Keratinocyte (primary cell): ENCODE results near the gene XRCC1. TPM values are rescaled to one million over a fixed set of nuclear protein-coding genes. Genes with fewer than 3 reads are reported as not detected.

Experiments
- DNase-seq: peaks from one replicate; pipeline ENCODE4 v3.0.0-alpha.2; 2011; ENCODE audit warnings: low read depth, missing footprints, low spot score
- FAIRE-seq: peaks from 2 replicates; lab custom pipeline; 2011; peaks lifted over from hg19 to GRCh38; lab: Jason Lieb, UNC
- H2AFZ ChIP-seq: 2 replicates; pipeline ENCODE4 v1.6.0; 2012; ENCODE audit warnings: low read length, control low read depth, inconsistent platforms; ENCODE audit not compliant: control insufficient read depth
- H3K27ac ChIP-seq: 2 replicates; pipeline ENCODE4 v1.5.1; 2011; ENCODE audit warnings: low read length; ENCODE audit not compliant: control insufficient read depth, insufficient read depth
- H3K27me3 ChIP-seq: 3 replicates; pipeline ENCODE4 v1.6.0; 2011; ENCODE audit warnings: low read length; ENCODE audit not compliant: control insufficient read depth, insufficient read depth; ENCODE audit errors: extremely low read depth
- H3K36me3 ChIP-seq, 2 experiments: 2 replicates in 1 of 2; 3 replicates in 1 of 2; pipeline ENCODE4 v1.5.1; 2011; ENCODE audit warnings: low read length in 2 of 2, mild to moderate bottlenecking in 1 of 2; ENCODE audit not compliant: control insufficient read depth in 2 of 2, insufficient read depth in 2 of 2; ENCODE audit errors: extremely low read depth in 1 of 2
- H3K4me1 ChIP-seq: 3 replicates; pipeline ENCODE4 v1.5.1; 2011; ENCODE audit warnings: low read length; ENCODE audit not compliant: control insufficient read depth, insufficient read depth; ENCODE audit errors: extremely low read depth
- H3K4me2 ChIP-seq: 3 replicates; pipeline ENCODE4 v1.6.0; 2011; ENCODE audit warnings: low read depth, low read length; ENCODE audit not compliant: control insufficient read depth, insufficient read depth; ENCODE audit errors: extremely low read depth
- H3K4me3 ChIP-seq, 3 experiments: fragments of 200-600 bp in 1 of 3; sonication (generic) in 1 of 3; 2 replicates in 2 of 3; 3 replicates in 1 of 3; pipeline ENCODE4 v1.5.1; 2011 to 2016; ENCODE audit warnings: low read length in 3 of 3, mild to moderate bottlenecking in 3 of 3, control low read depth in 2 of 3, inconsistent platforms in 1 of 3, low read depth in 1 of 3, mixed read lengths in 1 of 3, mixed run types in 1 of 3, moderate library complexity in 1 of 3; ENCODE audit not compliant: control insufficient read depth in 2 of 3, insufficient read depth in 2 of 3; ENCODE audit errors: extremely low read depth in 1 of 3
- H3K79me2 ChIP-seq: 2 replicates; pipeline ENCODE4 v1.6.0; 2012; ENCODE audit warnings: low read length; ENCODE audit not compliant: control insufficient read depth, insufficient read depth
- H3K9ac ChIP-seq: 3 replicates; pipeline ENCODE4 v1.6.0; 2011; ENCODE audit warnings: low read length; ENCODE audit not compliant: control insufficient read depth, insufficient read depth; ENCODE audit errors: extremely low read depth
- H3K9me1 ChIP-seq: 3 replicates; pipeline ENCODE4 v1.6.0; 2011; ENCODE audit warnings: low read length; ENCODE audit not compliant: control insufficient read depth, insufficient read depth; ENCODE audit errors: extremely low read depth
- H3K9me3 ChIP-seq: 2 replicates; pipeline ENCODE4 v1.5.1; 2012; ENCODE audit warnings: low read depth, low read length; ENCODE audit not compliant: control insufficient read depth
- H4K20me1 ChIP-seq: 3 replicates; pipeline ENCODE4 v1.6.0; 2011; ENCODE audit warnings: low read length; ENCODE audit not compliant: control insufficient read depth, insufficient read depth; ENCODE audit errors: extremely low read depth
- EZH2 ChIP-seq: IDR thresholded peaks from one replicate; pipeline ENCODE4 v1.6.1; 2012; ENCODE audit warnings: inconsistent platforms, mild to moderate bottlenecking, low read length, moderate library complexity
- dilution Hi-C: fragments of 300-500 bp; cut with MboI; formaldehyde crosslinking; loops from one replicate; pipeline ENCODE4 v1.7.0; 2020; ENCODE audit warnings: low sequenced_read_pairs; ENCODE audit not compliant: extremely low pct_ligation_motif_present
- polyA plus RNA-seq, 5 experiments: library from polyadenylated mRNA; depleted of rRNA in 3 of 5; stranded (reverse) in 3 of 5; stranded (forward) in 1 of 5; unstranded in 1 of 5; fragments of >200 nt; gene quantifications; 1 replicate in 1 of 5; 2 replicates in 3 of 5; 3 replicates in 1 of 5; pipeline versions ENCODE4 v1.2.1 to v1.2.3, GENCODE V29; 2011 to 2012; ENCODE audit warnings: missing spikeins in 2 of 5, low read depth in 1 of 5, low replicate concordance in 1 of 5
- TF ChIP-seq, protein P1 (sequence below), 3 experiments: IDR thresholded peaks in 1 of 3; conservative IDR thresholded peaks in 1 of 3; optimal IDR thresholded peaks in 1 of 3; 2 replicates in 2 of 3; 3 replicates in 1 of 3; pipeline versions ENCODE3 to v1.5.1; 2011; ENCODE audit warnings: low read length in 3 of 3, mild to moderate bottlenecking in 3 of 3, moderate library complexity in 2 of 3, control low read depth in 1 of 3, inconsistent platforms in 1 of 3; ENCODE audit not compliant: insufficient read depth in 2 of 3; ENCODE audit errors: extremely low read depth in 1 of 3

Gene XRCC1
- polyA plus RNA-seq, 1 donor (not counting 4 experiments of a cell fraction or from before 2014, with no cell fraction given), result 16.3 TPM

DNA sequence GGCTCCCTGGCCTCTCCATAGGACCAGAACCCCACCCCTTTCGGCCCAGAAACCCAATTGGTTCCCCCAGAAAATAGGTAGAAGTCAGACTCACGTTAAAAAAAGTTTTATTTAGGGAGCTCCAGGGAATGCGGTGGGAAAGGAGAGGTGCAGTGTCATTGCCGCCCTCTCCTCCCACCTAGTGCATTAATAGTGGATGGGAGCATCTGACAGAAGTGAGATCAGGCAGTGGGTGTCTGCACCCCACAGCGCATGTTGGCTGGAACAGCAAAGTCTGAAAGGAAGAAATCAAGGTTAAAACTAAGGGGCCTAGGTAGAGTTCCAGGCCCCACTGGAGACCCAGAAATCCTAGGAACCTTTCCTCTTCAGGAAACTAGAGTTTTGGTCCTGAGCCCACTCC, 68.7 kb downstream of the XRCC1 start:
- Histone ChIP-seq H4K20me1 (no peaks in the 10 kb centered on the region), H3K4me1 (peaks cover 8% of the 10 kb centered on the region), H3K27me3 (no peaks in the 10 kb centered on the region), H2AFZ (no peak overlapping the region), H3K4me2 (no peak overlapping the region), H3K9me3 (no peaks in the 10 kb centered on the region), H3K4me3 (no peak overlapping the region), H3K36me3 (peaks cover 18 to 30% of the 10 kb centered on the region in 2 experiments), H3K27ac (no peak overlapping the region), H3K9ac (no peak overlapping the region), H3K9me1 (no peaks in the 10 kb centered on the region), H3K79me2 (peaks cover 13% of the 10 kb centered on the region)
- FAIRE-seq, result no peak
- no peak for DNase-seq
- TF ChIP-seq, protein P1, sequence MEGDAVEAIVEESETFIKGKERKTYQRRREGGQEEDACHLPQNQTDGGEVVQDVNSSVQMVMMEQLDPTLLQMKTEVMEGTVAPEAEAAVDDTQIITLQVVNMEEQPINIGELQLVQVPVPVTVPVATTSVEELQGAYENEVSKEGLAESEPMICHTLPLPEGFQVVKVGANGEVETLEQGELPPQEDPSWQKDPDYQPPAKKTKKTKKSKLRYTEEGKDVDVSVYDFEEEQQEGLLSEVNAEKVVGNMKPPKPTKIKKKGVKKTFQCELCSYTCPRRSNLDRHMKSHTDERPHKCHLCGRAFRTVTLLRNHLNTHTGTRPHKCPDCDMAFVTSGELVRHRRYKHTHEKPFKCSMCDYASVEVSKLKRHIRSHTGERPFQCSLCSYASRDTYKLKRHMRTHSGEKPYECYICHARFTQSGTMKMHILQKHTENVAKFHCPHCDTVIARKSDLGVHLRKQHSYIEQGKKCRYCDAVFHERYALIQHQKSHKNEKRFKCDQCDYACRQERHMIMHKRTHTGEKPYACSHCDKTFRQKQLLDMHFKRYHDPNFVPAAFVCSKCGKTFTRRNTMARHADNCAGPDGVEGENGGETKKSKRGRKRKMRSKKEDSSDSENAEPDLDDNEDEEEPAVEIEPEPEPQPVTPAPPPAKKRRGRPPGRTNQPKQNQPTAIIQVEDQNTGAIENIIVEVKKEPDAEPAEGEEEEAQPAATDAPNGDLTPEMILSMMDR (optimal IDR thresholded peaks at IDR 0.05 in 1 of 3, IDR thresholded peaks at IDR 0.05 in 1 of 3, conservative IDR thresholded peaks at IDR 0.05 in 1 of 3; ENCODE audit: extremely low read depth in 1 of 3, insufficient read depth in 2 of 3, low read length in 3 of 3), result no peak
- no peak for TF ChIP-seq EZH2
- dilution Hi-C loops, result no loop called here

DNA sequence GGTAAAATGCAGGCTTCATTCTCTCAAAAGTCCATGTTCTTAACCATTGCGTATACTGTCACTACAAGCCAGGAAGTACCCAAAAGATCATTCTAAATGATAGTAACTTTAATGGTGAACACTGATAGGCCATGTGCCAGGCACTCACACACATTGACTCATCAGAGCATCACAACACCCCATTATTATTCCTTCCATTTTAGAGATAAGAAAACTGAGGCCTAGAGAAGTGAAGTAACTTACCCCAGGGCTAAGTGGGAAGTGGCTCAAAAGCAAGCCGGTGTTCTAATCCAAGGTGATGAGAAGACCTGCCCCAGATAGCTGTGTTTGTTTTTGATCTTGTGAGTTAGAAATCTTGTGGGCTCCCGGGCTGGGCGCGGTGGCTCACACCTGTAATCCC, 69.4 kb downstream of the XRCC1 start:
- H3K27me3 ChIP-seq, result no peaks in the 10 kb centered on the region
- H3K4me1 ChIP-seq, result peaks cover 8% of the 10 kb centered on the region
- H2AFZ ChIP-seq, result no peak overlapping the region
- TF ChIP-seq EZH2, result no peak
- peaks cover 17 to 31% of the 10 kb centered on the region in 2 experiments for H3K36me3 ChIP-seq
- peaks cover 13% of the 10 kb centered on the region for H3K79me2 ChIP-seq
- H4K20me1 ChIP-seq, result no peaks in the 10 kb centered on the region
- FAIRE-seq (no peak), DNase-seq (no peak)
- H3K9ac ChIP-seq, result no peak overlapping the region
- H3K4me3 ChIP-seq, result no peak overlapping the region
- no peaks in the 10 kb centered on the region for H3K9me1 ChIP-seq
- H3K27ac ChIP-seq, result no peak overlapping the region
- H3K9me3 ChIP-seq, result no peaks in the 10 kb centered on the region
- no peak overlapping the region for H3K4me2 ChIP-seq
- dilution Hi-C loops, result no loop called here

DNA sequence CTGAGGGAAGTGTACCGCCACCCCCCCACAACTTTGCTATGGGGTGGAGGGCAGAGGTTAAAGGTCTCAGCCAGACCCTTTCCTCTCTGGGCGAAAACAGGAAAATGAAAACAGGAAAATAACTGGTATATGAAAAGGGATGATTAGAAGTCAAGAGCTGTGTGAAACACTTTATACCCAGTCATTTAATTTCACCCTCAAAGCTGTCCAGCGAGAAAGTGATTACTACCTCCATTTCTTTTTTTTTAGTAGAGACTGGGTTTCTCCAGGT, 70.2 kb downstream of the XRCC1 start:
- Histone ChIP-seq H3K27me3 (no peaks in the 10 kb centered on the region), H4K20me1 (no peaks in the 10 kb centered on the region), H3K36me3 (peaks cover 13 to 27% of the 10 kb centered on the region in 2 experiments), H3K9me1 (no peaks in the 10 kb centered on the region), H3K79me2 (peaks cover 13% of the 10 kb centered on the region), H3K4me1 (peaks cover 8% of the 10 kb centered on the region), H3K4me2 (peak overlapping the region; percentile 97), H3K4me3 (no peak overlapping the region), H3K27ac (no peak overlapping the region), H2AFZ (no peak overlapping the region), H3K9ac (no peak overlapping the region), H3K9me3 (no peaks in the 10 kb centered on the region)
- no peak for FAIRE-seq
- no peak for DNase-seq
- TF ChIP-seq, protein P1 (optimal IDR thresholded peaks at IDR 0.05 in 1 of 3, IDR thresholded peaks at IDR 0.05 in 1 of 3, conservative IDR thresholded peaks at IDR 0.05 in 1 of 3; ENCODE audit: extremely low read depth in 1 of 3, insufficient read depth in 2 of 3, low read length in 3 of 3), result no peak
- no peak for TF ChIP-seq EZH2
- dilution Hi-C loops, result no loop called here
